Neural cell (in vitro differentiated cells): ENCODE data around the gene EYS. TPM values are rescaled to one million over a fixed set of nuclear protein-coding genes. Genes with fewer than 3 reads are reported as not detected.

Source experiments
- H2AFZ ChIP-seq: fragments of 200-600, 300-800 bp; sonication (generic), shearing (Covaris generic); 2 replicates; pipeline ENCODE4 v1.6.0; 2014; ENCODE audit warnings: low read depth, mild to moderate bottlenecking, antibody characterized with exemption, low read length, moderate library complexity
- H3F3A ChIP-seq: fragments of 200-600 bp; shearing (Covaris generic); 2 replicates; pipeline ENCODE4 v1.6.1; 2016; ENCODE audit warnings: mild to moderate bottlenecking, moderate library complexity, mixed read lengths, antibody characterized with exemption, low read length; ENCODE audit not compliant: insufficient read depth, poor library complexity, severe bottlenecking
- H3K27ac ChIP-seq: fragments of 200-600, 300-800 bp; sonication (generic), shearing (Covaris generic); 2 replicates; pipeline ENCODE4 v1.5.1; 2014; ENCODE audit warnings: mild to moderate bottlenecking, low read length, moderate library complexity
- H3K27me3 ChIP-seq: fragments of 300-800, 200-600 bp; sonication (generic), shearing (Covaris generic); 2 replicates; pipeline ENCODE4 v1.6.0; 2014; ENCODE audit warnings: mild to moderate bottlenecking, low read depth, low read length, moderate library complexity; ENCODE audit not compliant: insufficient read depth
- H3K36me3 ChIP-seq: fragments of 300-800, 200-600 bp; sonication (generic), shearing (Covaris generic); 2 replicates; pipeline ENCODE4 v1.5.1; 2014; ENCODE audit warnings: mild to moderate bottlenecking, antibody characterized with exemption, low read length, moderate library complexity; ENCODE audit not compliant: insufficient read depth
- H3K4me2 ChIP-seq: fragments of 300-800, 200-600 bp; sonication (generic), shearing (Covaris generic); 2 replicates; pipeline ENCODE4 v1.6.0; 2014; ENCODE audit warnings: mild to moderate bottlenecking, low read length
- H3K4me3 ChIP-seq: fragments of 300-800, 200-600 bp; sonication (generic), shearing (Covaris generic); 2 replicates; pipeline ENCODE4 v1.5.1; 2014; ENCODE audit warnings: mild to moderate bottlenecking, low read length, moderate library complexity
- H3K79me2 ChIP-seq: fragments of 200-600 bp; shearing (Covaris generic); replicated peaks from 2 replicates; pipeline ENCODE4 v1.6.0; 2014; ENCODE audit warnings: mild to moderate bottlenecking, low read length, moderate library complexity; ENCODE audit not compliant: insufficient read depth
- H3K9ac ChIP-seq: fragments of 300-800, 200-600 bp; sonication (generic), shearing (Covaris generic); 2 replicates; pipeline ENCODE4 v1.6.1; 2016; ENCODE audit warnings: mild to moderate bottlenecking, low read length, mixed read lengths
- H3K9me2 ChIP-seq: fragments of 200-600 bp; shearing (Covaris generic); 2 replicates; pipeline ENCODE4 v1.6.1; 2016; ENCODE audit warnings: mild to moderate bottlenecking, low read length, mixed read lengths; ENCODE audit not compliant: insufficient read depth
- H3K9me3 ChIP-seq: fragments of 200-600, 300-800 bp; sonication (generic), shearing (Covaris generic); 2 replicates; pipeline ENCODE4 v1.6.1; 2016; ENCODE audit warnings: mild to moderate bottlenecking, mixed run types, low read length, moderate library complexity, mixed read lengths
- H4K20me1 ChIP-seq: fragments of 200-600 bp; shearing (Covaris generic); 2 replicates; pipeline ENCODE4 v1.6.1; 2016; ENCODE audit warnings: mild to moderate bottlenecking, mixed run types; ENCODE audit not compliant: insufficient read depth
- CTCF ChIP-seq: fragments of 450-650 bp; IDR thresholded peaks from 2 replicates; pipeline ENCODE4 v1.5.1; 2014; ENCODE audit warnings: antibody characterized with exemption, mild to moderate bottlenecking, moderate library complexity; ENCODE audit not compliant: poor library complexity, severe bottlenecking
- EP300 ChIP-seq: fragments of 450-650 bp; conservative IDR thresholded peaks from 2 replicates; pipeline ENCODE4 v1.6.1; 2014; ENCODE audit warnings: antibody characterized with exemption, mild to moderate bottlenecking, moderate library complexity; ENCODE audit not compliant: poor library complexity, severe bottlenecking
- EZH2 ChIP-seq: fragments of 200-600, 300-800 bp; shearing (Covaris generic), sonication (generic); IDR thresholded peaks from 2 replicates; pipeline ENCODE4 v1.6.1; 2014; ENCODE audit warnings: antibody characterized with exemption, low read length, borderline replicate concordance, mild to moderate bottlenecking; ENCODE audit not compliant: insufficient read depth, poor library complexity, severe bottlenecking
- MXI1 ChIP-seq: fragments of 450-650 bp; conservative IDR thresholded peaks from 2 replicates; pipeline ENCODE4 v1.6.1; 2014; ENCODE audit warnings: antibody characterized with exemption, mild to moderate bottlenecking; ENCODE audit not compliant: poor library complexity, severe bottlenecking
- POLR2AphosphoS5 ChIP-seq: IDR thresholded peaks from 2 replicates; pipeline ENCODE4 v1.6.1; 2012
- RAD21 ChIP-seq: fragments of 450-650 bp; conservative IDR thresholded peaks from 2 replicates; pipeline ENCODE4 v1.6.1; 2014; ENCODE audit warnings: antibody characterized with exemption, mild to moderate bottlenecking, moderate library complexity
- REST ChIP-seq: IDR thresholded peaks from 2 replicates; pipeline ENCODE4 v1.6.1; 2012; ENCODE audit warnings: borderline replicate concordance
- SMC3 ChIP-seq: fragments of 450-650 bp; conservative IDR thresholded peaks from 2 replicates; pipeline ENCODE4 v1.6.1; 2014; ENCODE audit warnings: antibody characterized with exemption, mild to moderate bottlenecking, moderate library complexity; ENCODE audit not compliant: poor library complexity
- TAF1 ChIP-seq: IDR thresholded peaks from 2 replicates; pipeline ENCODE4 v1.6.1; 2012; ENCODE audit warnings: low read depth
- polyA plus RNA-seq: library from polyadenylated mRNA; depleted of rRNA; stranded (reverse); fragments of >200 nt; gene quantifications from 2 replicates; pipeline ENCODE4 v1.2.3, GENCODE V29; 2014

EYS gene
- polyA plus RNA-seq, 1 donor from 2014 or later, result 0.38 TPM

- H3K9me3 ChIP-seq, result no peaks in the 10 kb centered on the region
- H3K36me3 ChIP-seq, result no peaks in the 10 kb centered on the region
- no peak overlapping the region for H3K9ac ChIP-seq
- H3K9me2 ChIP-seq, result no peaks in the 10 kb centered on the region
- TF ChIP-seq TAF1 (no peak), EP300 (no peak), MXI1 (no peak), POLR2AphosphoS5 (no peak), RAD21 (no peak), REST (no peak), EZH2 (no peak), SMC3 (no peak), CTCF (no peak)
- no peaks in the 10 kb centered on the region for H3K27me3 ChIP-seq
- no peak overlapping the region for H3K4me2 ChIP-seq
- H3K79me2 ChIP-seq, result no peaks in the 10 kb centered on the region
- H3K4me3 ChIP-seq, result no peak overlapping the region
- no peaks in the 10 kb centered on the region for H4K20me1 ChIP-seq
- no peaks in the 10 kb centered on the region for H3F3A ChIP-seq
- no peak overlapping the region for H2AFZ ChIP-seq
- H3K27ac ChIP-seq, result no peak overlapping the region
These were observed 802.4 kb downstream of the EYS start for GRCh38 chr6:64904616-64905015.

GRCh38 chr6:64902596-64902995 lies 804.4 kb downstream of the EYS start:
- Histone ChIP-seq H3F3A (no peaks in the 10 kb centered on the region), H2AFZ (no peak overlapping the region), H3K27ac (no peak overlapping the region), H3K9ac (no peak overlapping the region), H3K4me3 (no peak overlapping the region), H3K9me2 (no peaks in the 10 kb centered on the region), H3K4me2 (no peak overlapping the region), H3K79me2 (no peaks in the 10 kb centered on the region), H3K9me3 (no peaks in the 10 kb centered on the region), H4K20me1 (no peaks in the 10 kb centered on the region), H3K27me3 (no peaks in the 10 kb centered on the region), H3K36me3 (no peaks in the 10 kb centered on the region)
- TF ChIP-seq RAD21 (no peak), POLR2AphosphoS5 (no peak), SMC3 (no peak), MXI1 (no peak), EP300 (no peak), CTCF (no peak), TAF1 (no peak), REST (no peak), EZH2 (no peak)
